LNCaP clone FGC (cell line): ENCODE data around the gene RPL3.

Source experiments
- DNase-seq: peaks from one replicate; pipeline ENCODE4 v3.0.0-alpha.2; 2011; ENCODE audit warnings: low read depth
- H3K4me3 ChIP-seq: 2 replicates; pipeline ENCODE4 v1.5.1; 2011; ENCODE audit warnings: mild to moderate bottlenecking, low read depth, low read length, control low read depth
- CTCF ChIP-seq: IDR thresholded peaks from 2 replicates; pipeline ENCODE4 v1.5.1; 2012; ENCODE audit warnings: mild to moderate bottlenecking; ENCODE audit not compliant: control insufficient read depth, insufficient read depth; ENCODE audit errors: extremely low read depth

RPL3 gene

GRCh38 chr22:39292031-39292462 is 27.4 kb downstream of the RPL3 start:
- TF ChIP-seq CTCF, result no peak
- no peak overlapping the region for H3K4me3 ChIP-seq
- no peak for DNase-seq

- no peak overlapping the region for H3K4me3 ChIP-seq
- 0 out of 2 replicates have a peak, but pooled peaks have one; percentile 3 for TF ChIP-seq CTCF
- no peak for DNase-seq
Measured at GRCh38 chr22:39291523-39291922, 27.9 kb downstream of the RPL3 start.

- no peak overlapping the region for H3K4me3 ChIP-seq
- TF ChIP-seq CTCF, result no peak
Measured at GRCh38 chr22:39290724-39291161, 28.7 kb downstream of the RPL3 start.

GRCh38 chr22:39289975-39290720 is 29.3 kb downstream of the RPL3 start:
- no peak for DNase-seq
- no peak for TF ChIP-seq CTCF
- no peak overlapping the region for H3K4me3 ChIP-seq

More at GRCh38 chr22:39290724-39291161, 28.7 kb downstream of the RPL3 start:
- no peak for DNase-seq

GRCh38 chr22:39289533-39289932 is 29.9 kb downstream of the RPL3 start:
- TF ChIP-seq CTCF, result no peak
- H3K4me3 ChIP-seq, result no peak overlapping the region
- DNase-seq, result no peak

- no peak for DNase-seq
- no peak for TF ChIP-seq CTCF
- H3K4me3 ChIP-seq, result no peak overlapping the region
Measured at GRCh38 chr22:39288135-39288898, 31.1 kb downstream of the RPL3 start.
